Activated T-helper 9 cell treated with anti-CD3 and anti-CD28 coated beads, Interleukin-2, amount 50 U/mL, for 16 hours (primary cell): ENCODE measurements around the gene LSAMP.

Experiments
- DNase-seq: peaks from one replicate; pipeline ENCODE4 v3.0.0-alpha.2; 2020; ENCODE audit warnings: low read depth

LSAMP gene

GRCh38 chr3:116356056-116356455, 89.2 kb downstream of the LSAMP start:
- DNase-seq = no peak

GRCh38 chr3:116354382-116354781, 90.9 kb downstream of the LSAMP start:
- no peak for DNase-seq

DNA sequence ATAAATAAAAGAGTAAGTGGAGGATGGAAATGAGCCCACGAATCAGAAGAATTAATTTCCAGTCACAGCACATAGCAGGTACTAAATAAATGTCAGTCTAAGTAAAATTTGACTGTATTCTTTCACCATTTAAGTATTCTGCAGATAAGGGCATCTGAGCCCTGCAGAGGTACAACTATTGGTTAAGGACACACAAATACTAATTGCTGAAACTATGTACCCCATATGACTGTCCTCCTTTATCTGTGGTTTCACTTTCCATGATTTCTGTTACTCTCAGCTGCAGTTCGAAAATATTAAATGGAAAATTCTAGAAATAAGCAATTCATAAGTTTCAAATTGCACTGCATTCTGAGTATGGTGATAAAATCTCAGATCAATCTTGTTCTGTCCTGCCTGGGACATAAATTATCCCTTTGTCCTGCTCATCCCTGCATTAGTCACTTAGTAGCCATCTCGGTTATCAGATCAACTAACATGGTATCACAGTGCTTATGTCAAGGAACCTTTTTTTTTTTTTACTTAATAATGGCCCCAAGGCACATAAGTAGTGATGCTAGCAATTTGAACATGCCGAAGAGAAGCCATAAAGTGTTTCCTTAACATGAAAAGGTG, 95.1 kb downstream of the LSAMP start:
- no peak for DNase-seq

DNA sequence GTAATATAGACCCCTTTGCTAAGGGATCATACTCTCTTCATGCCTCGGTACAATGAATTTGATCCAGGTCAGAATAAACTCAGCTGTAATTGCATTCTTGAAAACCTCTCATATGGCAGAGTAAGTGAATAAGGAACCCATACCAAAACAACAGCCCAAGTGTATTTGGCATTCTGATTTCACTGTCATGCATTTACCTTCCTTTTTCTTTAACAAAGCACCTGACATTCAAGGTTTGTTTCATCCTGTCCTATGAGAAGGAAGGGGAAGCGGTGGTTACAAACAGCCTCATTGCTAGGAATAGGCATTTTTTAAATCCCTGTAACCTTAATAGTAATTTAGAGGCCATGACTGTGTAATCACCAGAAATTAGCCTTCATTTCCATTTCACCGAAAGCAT, 97.1 kb downstream of the LSAMP start:
- no peak for DNase-seq

DNA sequence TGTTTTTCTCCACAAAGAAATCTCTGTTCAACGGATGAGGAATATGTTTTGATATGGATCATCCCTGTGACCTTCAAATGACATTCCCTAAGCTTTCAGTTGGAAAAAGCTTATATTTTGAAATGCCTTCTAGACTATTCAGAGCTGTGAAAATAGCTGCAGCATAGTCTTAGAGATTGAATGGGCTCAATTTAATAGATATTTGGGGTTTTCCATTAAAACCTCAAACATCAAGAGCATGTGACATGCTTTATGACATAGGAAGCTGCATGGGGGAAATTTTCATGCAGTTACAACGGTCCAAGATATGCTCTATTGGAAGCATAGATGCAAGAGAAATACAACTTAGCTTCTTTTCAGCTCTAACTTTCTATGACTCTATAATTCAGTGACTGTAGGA, 102.8 kb downstream of the LSAMP start:
- no peak for DNase-seq

- DNase-seq = no peak
Measured at GRCh38 chr3:116341899-116342298, 103.4 kb downstream of the LSAMP start.

DNA sequence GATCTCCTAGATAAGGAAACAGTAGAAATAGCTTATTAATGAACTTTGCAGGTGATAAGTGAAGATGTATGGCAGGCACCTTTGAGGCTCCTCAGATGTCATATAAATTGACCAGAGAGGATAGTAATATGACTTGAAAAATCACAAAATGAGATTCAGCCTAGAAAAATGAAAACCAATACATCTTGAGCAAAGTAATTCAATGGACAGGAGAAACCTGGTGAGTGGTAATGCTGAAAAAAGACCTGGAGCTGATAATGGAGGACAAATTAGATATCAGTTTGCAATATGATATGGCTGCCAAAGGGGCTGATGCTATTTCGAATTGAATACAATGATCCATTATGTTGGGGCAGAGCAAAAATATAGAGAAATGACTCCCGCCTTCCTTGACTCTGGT, 103.9 kb downstream of the LSAMP start:
- DNase-seq = no peak

- DNase-seq = no peak
Measured at GRCh38 chr3:116340680-116341216, 104.5 kb downstream of the LSAMP start.

GRCh38 chr3:116339441-116340028, 105.8 kb downstream of the LSAMP start:
- no peak for DNase-seq

DNA sequence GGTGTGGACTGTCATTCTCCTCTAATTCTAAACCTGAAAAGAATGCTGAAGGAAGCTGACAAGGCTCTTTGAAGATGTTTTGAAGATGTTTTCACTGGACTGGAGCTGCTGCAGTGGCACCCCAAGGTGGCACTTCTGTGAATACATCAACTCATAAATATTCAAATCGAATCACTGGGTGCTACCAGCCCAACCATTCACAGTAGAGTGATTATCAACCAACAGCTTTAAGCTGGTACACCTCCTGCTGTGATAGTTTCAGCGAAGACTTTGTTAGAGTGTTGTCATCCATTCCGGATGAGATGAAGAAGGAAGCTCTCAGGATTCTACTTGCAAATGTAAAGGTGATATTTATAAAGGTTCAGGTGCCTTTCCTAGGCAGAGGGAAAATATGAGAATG, 106.6 kb downstream of the LSAMP start:
- DNase-seq = no peak

DNA sequence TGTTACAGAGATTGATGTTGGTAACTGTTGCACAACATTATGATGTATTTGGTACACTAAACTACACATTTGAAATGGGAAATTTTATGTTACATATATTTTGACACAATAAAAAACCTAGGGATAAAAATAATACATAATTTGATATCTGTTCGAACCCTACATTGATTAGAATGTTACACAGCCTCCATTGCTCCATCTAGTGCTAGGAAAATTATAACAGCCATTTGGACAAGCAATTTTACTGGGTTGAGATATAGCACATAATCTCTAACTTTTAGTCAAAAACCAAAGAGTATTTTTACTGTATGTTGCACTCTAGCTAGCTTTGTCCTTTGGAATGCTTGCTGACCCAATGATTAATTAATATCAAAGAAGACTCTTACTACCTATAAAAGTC, 108.1 kb downstream of the LSAMP start:
- DNase-seq = no peak

DNA sequence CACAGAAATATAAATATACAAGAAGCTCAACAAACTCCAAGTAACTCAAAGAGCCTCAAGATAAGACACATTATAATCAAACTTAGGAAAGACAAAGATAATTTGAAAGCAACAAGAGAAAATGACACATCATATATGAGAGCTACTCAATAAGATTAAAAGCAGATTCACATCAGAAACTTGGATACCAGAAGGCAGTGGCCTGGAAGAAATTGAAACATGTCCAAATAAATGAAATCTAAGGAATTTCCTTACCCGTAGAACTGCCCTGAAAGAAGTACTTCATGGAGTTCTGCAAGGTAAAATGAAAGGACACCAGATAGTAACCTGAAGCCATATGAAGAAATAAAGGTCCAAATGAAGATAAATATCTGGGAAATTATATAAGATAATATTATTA, 113.9 kb downstream of the LSAMP start:
- DNase-seq = no peak

- DNase-seq = no peak
Measured at GRCh38 chr3:116322750-116323375, 122.4 kb downstream of the LSAMP start.

DNA sequence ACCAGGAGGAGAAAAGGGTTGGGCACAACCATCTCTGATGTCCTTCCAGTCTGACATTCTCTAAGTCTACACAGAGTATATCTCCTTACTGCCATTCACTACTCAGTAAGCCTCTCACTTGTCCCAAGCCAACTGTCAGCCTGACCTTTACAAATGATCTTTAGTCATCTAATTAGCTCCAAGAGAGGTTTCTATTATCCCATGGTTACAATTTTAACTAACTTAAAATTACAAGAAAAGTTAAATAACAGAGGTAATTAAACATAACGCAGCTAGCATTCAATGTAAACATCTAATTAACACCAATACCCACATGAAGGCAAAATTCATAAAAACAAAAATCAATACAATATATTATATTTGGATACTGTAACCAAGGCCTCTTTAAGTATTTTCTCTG, 126.9 kb downstream of the LSAMP start:
- DNase-seq = no peak

GRCh38 chr3:116316771-116317170, 128.5 kb downstream of the LSAMP start:
- DNase-seq = no peak

DNA sequence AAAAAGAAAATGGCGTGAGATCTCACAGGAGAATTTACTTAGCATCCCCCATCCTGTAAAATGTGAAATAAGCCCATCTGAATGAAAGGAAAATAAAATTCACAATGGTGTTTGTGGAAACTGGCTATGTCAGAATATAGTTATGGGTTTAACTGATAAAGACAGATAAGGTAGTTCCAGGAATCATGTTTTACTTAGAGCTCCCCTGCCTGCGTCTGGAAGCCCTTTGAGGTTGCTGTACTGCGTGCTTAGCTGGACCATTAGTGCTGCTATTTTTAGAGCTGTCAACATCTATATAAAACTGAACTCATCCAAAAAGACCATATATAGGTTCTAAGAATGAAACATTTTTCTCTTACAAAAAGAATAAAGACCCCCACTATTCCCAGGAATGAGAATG, 130.8 kb downstream of the LSAMP start:
- DNase-seq = no peak

GRCh38 chr3:116306720-116307119, 138.6 kb downstream of the LSAMP start:
- no peak for DNase-seq

DNA sequence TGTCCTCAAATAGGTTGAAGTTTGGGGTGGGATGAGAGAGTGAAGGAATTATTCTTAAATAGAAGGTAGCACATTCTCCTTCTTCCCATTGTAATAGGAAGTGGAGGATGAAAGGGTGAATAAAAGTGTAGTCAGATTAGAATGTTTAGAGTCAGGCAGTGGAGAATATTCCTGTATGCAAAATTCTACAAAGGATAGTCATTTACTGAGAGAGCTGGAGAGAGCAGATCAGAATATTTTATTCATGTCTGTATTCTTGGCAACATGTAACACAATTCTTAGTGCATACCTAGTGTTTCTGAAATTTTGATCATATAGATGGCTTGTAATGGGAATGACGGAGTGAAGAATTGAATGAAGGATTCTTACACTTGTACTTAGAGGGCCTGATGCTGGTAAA, 139.1 kb downstream of the LSAMP start:
- DNase-seq = no peak

GRCh38 chr3:116302087-116302747, 143.1 kb downstream of the LSAMP start:
- DNase-seq = no peak

DNA sequence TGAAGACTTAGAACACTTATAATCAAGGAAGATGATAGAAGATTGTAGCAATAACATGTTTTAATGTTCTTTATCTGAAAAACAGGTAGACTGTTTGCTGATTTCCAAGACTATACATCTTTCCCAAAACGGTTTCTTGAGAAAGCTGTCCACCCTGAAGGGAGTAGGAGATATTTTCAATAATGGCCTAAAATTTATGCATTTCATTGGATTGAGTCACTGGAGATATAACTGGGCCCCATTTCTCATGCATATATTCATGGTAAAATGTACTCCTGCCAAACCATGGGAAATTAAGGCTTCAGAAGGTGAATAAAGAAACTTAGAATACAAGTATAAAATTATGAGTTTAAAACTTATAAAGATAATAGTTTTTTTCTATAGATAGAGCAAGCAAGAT, 143.9 kb downstream of the LSAMP start:
- no peak for DNase-seq

GRCh38 chr3:116300226-116300625, 145.1 kb downstream of the LSAMP start:
- no peak for DNase-seq

- DNase-seq = no peak
Measured at GRCh38 chr3:116299646-116300081, 145.6 kb downstream of the LSAMP start.

GRCh38 chr3:116298151-116298550, 147.1 kb downstream of the LSAMP start:
- no peak for DNase-seq
